ENCODE measurements around the gene ST7. TPM values are rescaled to one million over a fixed set of nuclear protein-coding genes. Genes with fewer than 3 reads are reported as not detected.

ST7 gene
- total and polyA plus RNA-seq, 2 donors, result 14.7 to 26.6 TPM

GRCh38 chr7:117071551-117071950 is 118.2 kb downstream of the ST7 start:
- WGBS, result 70% methylated on average over 3 of the region's 3 CpGs
- Histone ChIP-seq H3K4me3 (ENCODE audit: low read depth, low read length) (no peak overlapping the region), H3K4me1 (ENCODE audit: insufficient read depth) (no peaks in the 10 kb centered on the region), H3K27ac (ENCODE audit: low read depth) (no peak overlapping the region), H3K36me3 (ENCODE audit: insufficient read depth) (no peaks in the 10 kb centered on the region)
- DNase-seq (ENCODE audit: extremely low spot score), result no peak

DNA sequence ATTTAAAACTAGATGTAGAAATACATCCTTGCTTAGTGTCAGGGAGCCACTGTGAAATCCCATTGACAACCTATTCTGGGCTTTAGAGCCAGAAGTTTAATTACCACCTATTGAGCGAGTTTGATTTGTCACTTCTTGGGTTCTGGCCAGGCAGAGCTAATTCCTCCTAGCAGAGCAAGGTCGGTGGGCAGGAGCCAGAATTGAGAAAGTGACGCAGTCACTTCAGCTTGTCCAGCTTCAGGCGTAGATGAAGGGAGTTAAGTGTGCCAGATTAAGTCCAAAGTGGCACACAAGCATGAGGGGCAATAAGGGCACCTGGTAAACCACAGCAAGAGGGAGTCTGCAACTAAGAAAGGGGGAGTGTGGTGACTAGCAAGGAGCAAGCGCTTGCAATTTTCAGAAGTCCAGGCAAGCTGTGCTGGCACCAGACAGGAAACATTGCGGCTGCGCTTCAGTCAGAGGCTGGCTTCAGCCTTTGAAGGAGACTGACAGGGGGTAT is 119.4 kb downstream of the ST7 start:
- no peak for DNase-seq (ENCODE audit: extremely low spot score)
- WGBS, result 55% methylated on average over 7 of the region's 7 CpGs
- Histone ChIP-seq H3K27ac (ENCODE audit: low read depth) (no peak overlapping the region), H3K4me1 (ENCODE audit: insufficient read depth) (no peaks in the 10 kb centered on the region), H3K4me3 (ENCODE audit: low read depth, low read length) (no peak overlapping the region), H3K36me3 (ENCODE audit: insufficient read depth) (no peaks in the 10 kb centered on the region)

- Histone ChIP-seq H3K27ac (ENCODE audit: low read depth) (no peak overlapping the region), H3K4me3 (ENCODE audit: low read depth, low read length) (no peak overlapping the region), H3K4me1 (ENCODE audit: insufficient read depth) (no peaks in the 10 kb centered on the region), H3K36me3 (ENCODE audit: insufficient read depth) (no peaks in the 10 kb centered on the region)
- DNase-seq (ENCODE audit: extremely low spot score), result no peak
- WGBS, result 88% methylated on average over 4 of the region's 4 CpGs
Measured at GRCh38 chr7:117074378-117074777, 121.1 kb downstream of the ST7 start.

GRCh38 chr7:117075934-117076333 is 122.6 kb downstream of the ST7 start:
- no peak for DNase-seq (ENCODE audit: extremely low spot score)
- Histone ChIP-seq H3K27ac (ENCODE audit: low read depth) (no peak overlapping the region), H3K4me3 (ENCODE audit: low read depth, low read length) (no peak overlapping the region), H3K36me3 (ENCODE audit: insufficient read depth) (no peaks in the 10 kb centered on the region), H3K4me1 (ENCODE audit: insufficient read depth) (no peaks in the 10 kb centered on the region)
- 99% methylated on average over 2 of the region's 2 CpGs for WGBS

DNA sequence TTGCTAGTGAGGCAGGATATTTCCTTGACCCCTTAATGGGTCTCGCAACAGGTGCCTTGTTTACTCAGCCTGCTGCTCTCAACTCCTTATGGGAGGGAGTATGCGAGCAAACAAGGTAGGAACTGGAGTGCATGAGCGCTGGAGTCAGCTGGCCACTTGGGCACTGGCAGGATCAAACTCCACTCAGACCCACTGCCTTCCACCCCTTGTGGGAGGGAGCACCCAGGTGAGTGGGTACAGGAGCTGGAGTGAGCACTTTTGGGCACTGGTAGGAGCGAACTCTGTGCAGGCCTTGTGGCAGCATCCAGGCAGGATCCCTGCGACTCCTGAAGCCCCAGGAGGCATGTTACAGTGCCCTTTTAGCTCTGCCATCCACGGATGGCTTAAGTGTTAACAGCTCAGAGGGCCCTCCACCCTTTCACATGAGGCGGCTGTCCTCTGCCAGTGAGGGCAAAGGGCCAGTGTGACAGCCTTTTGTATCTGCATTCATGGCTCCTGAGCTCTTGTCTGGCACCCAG is 123.2 kb downstream of the ST7 start:
- H3K4me3 ChIP-seq (ENCODE audit: low read depth, low read length), result no peak overlapping the region
- no peaks in the 10 kb centered on the region for H3K36me3 ChIP-seq (ENCODE audit: insufficient read depth)
- 96% methylated on average over 7 of the region's 7 CpGs for WGBS
- no peak for DNase-seq (ENCODE audit: extremely low spot score)
- no peak overlapping the region for H3K27ac ChIP-seq (ENCODE audit: low read depth)
- H3K4me1 ChIP-seq (ENCODE audit: insufficient read depth), result no peaks in the 10 kb centered on the region

GRCh38 chr7:117077658-117078057 is 124.4 kb downstream of the ST7 start:
- no peak for DNase-seq (ENCODE audit: extremely low spot score)
- H3K4me1 ChIP-seq (ENCODE audit: insufficient read depth), result no peaks in the 10 kb centered on the region
- no peaks in the 10 kb centered on the region for H3K36me3 ChIP-seq (ENCODE audit: insufficient read depth)
- no peak overlapping the region for H3K4me3 ChIP-seq (ENCODE audit: low read depth, low read length)
- no peak overlapping the region for H3K27ac ChIP-seq (ENCODE audit: low read depth)

GRCh38 chr7:117082647-117083046 is 129.3 kb downstream of the ST7 start:
- Histone ChIP-seq H3K36me3 (ENCODE audit: insufficient read depth) (no peaks in the 10 kb centered on the region), H3K4me3 (ENCODE audit: low read depth, low read length) (no peak overlapping the region), H3K4me1 (ENCODE audit: insufficient read depth) (no peaks in the 10 kb centered on the region), H3K27ac (ENCODE audit: low read depth) (no peak overlapping the region)
- 49% methylated on average over 2 of the region's 2 CpGs for WGBS
- DNase-seq (ENCODE audit: extremely low spot score), result no peak

DNA sequence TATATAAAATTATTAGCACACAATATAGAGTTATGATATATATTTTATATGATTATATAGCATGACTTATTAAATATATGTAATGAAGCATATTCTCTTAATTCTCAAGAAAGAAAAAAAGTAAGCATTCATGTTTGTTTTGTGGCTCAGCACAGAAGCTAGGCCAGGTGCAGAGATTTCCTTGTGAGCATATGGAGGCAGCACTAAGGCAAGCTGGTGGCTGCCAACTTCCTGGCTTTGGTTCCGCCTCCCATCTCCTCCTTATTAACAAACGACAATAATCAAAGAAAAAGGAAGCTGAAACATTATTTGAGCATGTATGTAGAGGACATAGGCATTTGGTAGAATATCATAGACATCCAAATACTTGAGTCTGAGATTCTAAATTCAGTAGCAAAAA is 130.3 kb downstream of the ST7 start:
- no peak for DNase-seq (ENCODE audit: extremely low spot score)
- Histone ChIP-seq H3K4me1 (ENCODE audit: insufficient read depth) (no peaks in the 10 kb centered on the region), H3K27ac (ENCODE audit: low read depth) (no peak overlapping the region), H3K36me3 (ENCODE audit: insufficient read depth) (no peaks in the 10 kb centered on the region), H3K4me3 (ENCODE audit: low read depth, low read length) (no peak overlapping the region)
- WGBS, result 65% methylated on average over 2 of the region's 2 CpGs

GRCh38 chr7:117084286-117084685 is 131.0 kb downstream of the ST7 start:
- Histone ChIP-seq H3K27ac (ENCODE audit: low read depth) (no peak overlapping the region), H3K4me1 (ENCODE audit: insufficient read depth) (no peaks in the 10 kb centered on the region), H3K36me3 (ENCODE audit: insufficient read depth) (no peaks in the 10 kb centered on the region), H3K4me3 (ENCODE audit: low read depth, low read length) (no peak overlapping the region)
- no peak for DNase-seq (ENCODE audit: extremely low spot score)
- 95% methylated on average over 1 of the region's 1 CpG for WGBS

DNA sequence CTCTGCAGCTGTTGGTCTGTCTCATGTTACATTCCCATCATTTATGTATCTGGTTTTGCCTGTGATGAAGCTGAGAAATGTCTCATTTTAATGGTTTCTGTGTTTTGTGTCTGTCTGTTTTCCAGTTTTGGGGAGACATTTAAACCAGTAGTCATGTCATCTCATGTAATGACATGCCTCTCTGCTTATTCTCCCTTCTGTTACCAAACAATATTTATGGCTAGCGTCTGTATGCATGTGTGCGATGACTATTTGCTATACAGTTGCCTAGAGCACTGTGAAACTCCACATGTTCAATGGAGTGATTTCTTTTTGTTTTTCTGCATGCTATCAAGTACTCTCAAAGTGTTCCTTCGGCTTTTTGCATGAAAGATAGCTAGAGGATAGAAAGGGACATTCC is 132.0 kb downstream of the ST7 start:
- WGBS, result 84% methylated on average over 3 of the region's 3 CpGs
- no peaks in the 10 kb centered on the region for H3K36me3 ChIP-seq (ENCODE audit: insufficient read depth)
- no peaks in the 10 kb centered on the region for H3K4me1 ChIP-seq (ENCODE audit: insufficient read depth)
- no peak overlapping the region for H3K4me3 ChIP-seq (ENCODE audit: low read depth, low read length)
- H3K27ac ChIP-seq (ENCODE audit: low read depth), result no peak overlapping the region
- no peak for DNase-seq (ENCODE audit: extremely low spot score)

DNA sequence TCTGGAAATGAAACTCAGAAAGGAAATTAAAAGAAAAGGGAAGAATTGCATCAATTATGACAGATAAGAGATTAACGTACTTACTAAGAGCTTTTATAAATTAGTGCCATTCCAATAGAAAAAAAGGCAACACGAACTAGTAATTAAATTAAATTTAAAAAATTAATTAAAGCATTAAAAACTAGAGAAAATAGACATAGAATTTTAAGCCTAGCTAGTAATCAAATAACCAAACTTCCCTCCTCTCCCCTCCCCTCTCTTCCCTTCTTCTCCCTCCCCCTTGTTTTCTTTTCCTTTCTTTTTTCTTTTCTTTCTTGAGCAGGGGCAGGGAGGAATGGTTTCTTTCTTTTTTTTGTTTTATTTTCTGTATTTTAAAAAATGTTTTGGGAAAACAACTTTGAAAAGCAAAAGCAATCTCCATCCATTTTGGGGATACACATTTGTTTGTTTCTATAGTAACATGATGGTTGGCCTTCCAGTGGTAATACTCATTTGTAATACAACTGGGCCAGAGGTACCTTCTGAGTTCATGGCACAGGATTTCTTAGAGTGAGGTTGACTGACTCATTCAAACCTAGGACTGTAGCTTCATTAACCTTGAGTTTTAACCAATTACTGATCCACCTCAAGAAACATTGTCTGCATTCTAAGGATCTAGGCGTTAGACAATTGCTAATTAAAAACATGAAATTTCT is 132.6 kb downstream of the ST7 start:
- Histone ChIP-seq H3K4me3 (ENCODE audit: low read depth, low read length) (no peak overlapping the region), H3K4me1 (ENCODE audit: insufficient read depth) (no peaks in the 10 kb centered on the region), H3K36me3 (ENCODE audit: insufficient read depth) (no peaks in the 10 kb centered on the region), H3K27ac (ENCODE audit: low read depth) (no peak overlapping the region)
- WGBS, result 88% methylated on average over 3 of the region's 3 CpGs
- DNase-seq (ENCODE audit: extremely low spot score), result no peak

- no peaks in the 10 kb centered on the region for H3K4me1 ChIP-seq (ENCODE audit: insufficient read depth)
- no peak overlapping the region for H3K4me3 ChIP-seq (ENCODE audit: low read depth, low read length)
- 83% methylated on average over 3 of the region's 3 CpGs for WGBS
- no peak for DNase-seq (ENCODE audit: extremely low spot score)
- H3K36me3 ChIP-seq (ENCODE audit: insufficient read depth), result no peaks in the 10 kb centered on the region
- no peak overlapping the region for H3K27ac ChIP-seq (ENCODE audit: low read depth)
Measured at GRCh38 chr7:117086788-117087187, 133.5 kb downstream of the ST7 start.

DNA sequence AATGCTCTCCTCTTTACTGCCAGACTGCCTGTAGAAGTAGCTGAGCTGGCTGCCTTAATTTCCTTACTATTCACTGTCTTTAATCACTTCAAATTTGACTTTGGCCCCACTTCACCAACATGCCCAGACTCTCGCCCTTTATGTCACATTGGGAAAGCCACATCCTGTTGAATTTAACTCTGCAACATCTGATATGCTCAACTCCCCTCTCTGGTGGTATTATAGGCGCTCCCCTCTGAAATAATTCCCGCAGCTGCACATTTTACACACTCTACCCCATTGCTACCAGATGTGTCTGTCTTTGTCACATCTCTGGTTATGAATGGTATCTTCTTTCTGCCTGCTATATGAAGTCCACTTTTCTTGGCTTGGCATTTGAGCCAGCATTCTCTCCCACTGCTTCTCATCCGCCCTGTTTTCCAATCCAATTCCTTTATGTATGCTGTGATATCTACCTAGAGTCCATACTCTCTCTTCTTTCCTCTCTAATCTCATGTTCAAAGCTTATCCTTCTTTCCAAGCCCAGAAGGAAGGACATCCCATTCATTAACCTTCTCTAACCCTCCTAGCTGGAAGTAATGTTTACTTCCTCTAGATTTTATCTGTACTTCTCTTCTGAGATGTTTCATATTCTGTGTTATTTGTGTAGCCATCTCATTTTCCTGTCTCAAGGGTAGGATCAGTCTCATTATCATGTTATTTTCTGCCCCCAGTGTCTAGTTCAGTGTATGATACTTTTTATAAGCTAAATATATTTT is 134.5 kb downstream of the ST7 start:
- no peak for DNase-seq (ENCODE audit: extremely low spot score)
- no peak overlapping the region for H3K27ac ChIP-seq (ENCODE audit: low read depth)
- 80% methylated on average over 4 of the region's 4 CpGs for WGBS
- H3K4me1 ChIP-seq (ENCODE audit: insufficient read depth), result no peaks in the 10 kb centered on the region
- H3K4me3 ChIP-seq (ENCODE audit: low read depth, low read length), result no peak overlapping the region
- H3K36me3 ChIP-seq (ENCODE audit: insufficient read depth), result no peaks in the 10 kb centered on the region

GRCh38 chr7:117088623-117089194 is 135.4 kb downstream of the ST7 start:
- DNase-seq (ENCODE audit: extremely low spot score), result no peak
- 97% methylated on average over 2 of the region's 2 CpGs for WGBS
- no peak overlapping the region for H3K4me3 ChIP-seq (ENCODE audit: low read depth, low read length)
- no peak overlapping the region for H3K27ac ChIP-seq (ENCODE audit: low read depth)
- H3K36me3 ChIP-seq (ENCODE audit: insufficient read depth), result no peaks in the 10 kb centered on the region
- H3K4me1 ChIP-seq (ENCODE audit: insufficient read depth), result no peaks in the 10 kb centered on the region
